ENCODE measurements around the gene LIPT2.
A peak's percentile ranks its signal among the peaks of the same experiment; 100 is the strongest.
"Not testable (repeated sequence)": the region's sequence is repeated elsewhere in the genome, so short reads cannot be mapped to it uniquely, and the experiment has no call there.

Gene LIPT2

GRCh38 chr11:74492974-74493790, at the start of gene LIPT2:
Gene LIPT2, minus strand, starts transcription at chr11:74493724. Its CDS starts 21 bp downstream, at chr11:74493703.
- peak; percentile 85 for TF ChIP-seq POLR2A (IDR thresholded peaks at IDR 0.05; ENCODE audit: low read depth, low read length)
- peak; percentile 88 for DNase-seq (ENCODE audit: insufficient read length, low spot score)
- FAIRE-seq = peak; percentile 43

GRCh38 chr11:74541466-74541865, 47.9 kb upstream of the LIPT2 start:
- DNase-seq (ENCODE audit: insufficient read length, low spot score) (no peak), FAIRE-seq (no peak)
- TF ChIP-seq POLR2A (IDR thresholded peaks at IDR 0.05; ENCODE audit: low read depth, low read length) = no peak

DNA sequence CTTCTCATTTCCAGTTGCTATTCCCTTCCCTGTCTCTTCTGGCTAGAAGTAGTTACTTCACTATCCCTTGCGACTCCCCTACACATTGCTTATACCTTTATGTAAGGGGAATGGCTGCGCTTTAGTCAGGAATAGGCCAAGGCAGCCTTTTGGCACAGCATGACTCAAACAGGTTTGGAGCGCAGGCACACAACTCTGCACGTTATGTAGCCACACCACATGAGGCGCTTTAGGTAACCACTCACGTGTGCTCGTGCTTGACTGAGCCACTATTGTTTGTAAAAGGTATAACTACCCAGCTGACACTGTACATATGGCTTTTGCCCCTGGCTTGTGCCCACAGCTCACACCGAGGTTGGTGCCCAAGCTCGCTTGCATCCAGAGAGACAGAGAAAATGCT, 46.7 kb upstream of the LIPT2 start:
- DNase-seq (ENCODE audit: insufficient read length, low spot score) = no peak
- no peak for FAIRE-seq
- TF ChIP-seq POLR2A (IDR thresholded peaks at IDR 0.05; ENCODE audit: low read depth, low read length) = no peak

DNA sequence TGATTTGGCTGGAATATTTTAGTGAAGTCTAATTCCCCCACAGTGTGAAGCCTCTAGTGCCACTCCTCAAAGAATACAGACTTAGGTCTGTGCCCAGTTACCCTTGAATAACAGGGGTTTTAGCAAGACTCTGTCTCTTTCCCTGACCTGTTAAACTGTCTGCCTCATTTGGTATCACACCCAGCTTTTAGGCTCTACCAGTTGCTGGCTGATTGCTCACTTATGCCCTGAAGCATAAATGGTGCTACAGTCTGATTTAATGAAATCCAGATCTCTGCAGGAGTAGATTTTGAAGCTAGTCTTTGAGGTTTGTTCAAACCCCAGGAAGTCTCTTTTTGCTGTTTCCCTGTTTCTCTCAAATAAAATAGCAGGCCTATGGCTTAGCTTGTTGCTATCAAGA, 45.2 kb upstream of the LIPT2 start:
- FAIRE-seq (no peak), DNase-seq (ENCODE audit: insufficient read length, low spot score) (no peak)
- TF ChIP-seq POLR2A (IDR thresholded peaks at IDR 0.05; ENCODE audit: low read depth, low read length) = no peak

DNA sequence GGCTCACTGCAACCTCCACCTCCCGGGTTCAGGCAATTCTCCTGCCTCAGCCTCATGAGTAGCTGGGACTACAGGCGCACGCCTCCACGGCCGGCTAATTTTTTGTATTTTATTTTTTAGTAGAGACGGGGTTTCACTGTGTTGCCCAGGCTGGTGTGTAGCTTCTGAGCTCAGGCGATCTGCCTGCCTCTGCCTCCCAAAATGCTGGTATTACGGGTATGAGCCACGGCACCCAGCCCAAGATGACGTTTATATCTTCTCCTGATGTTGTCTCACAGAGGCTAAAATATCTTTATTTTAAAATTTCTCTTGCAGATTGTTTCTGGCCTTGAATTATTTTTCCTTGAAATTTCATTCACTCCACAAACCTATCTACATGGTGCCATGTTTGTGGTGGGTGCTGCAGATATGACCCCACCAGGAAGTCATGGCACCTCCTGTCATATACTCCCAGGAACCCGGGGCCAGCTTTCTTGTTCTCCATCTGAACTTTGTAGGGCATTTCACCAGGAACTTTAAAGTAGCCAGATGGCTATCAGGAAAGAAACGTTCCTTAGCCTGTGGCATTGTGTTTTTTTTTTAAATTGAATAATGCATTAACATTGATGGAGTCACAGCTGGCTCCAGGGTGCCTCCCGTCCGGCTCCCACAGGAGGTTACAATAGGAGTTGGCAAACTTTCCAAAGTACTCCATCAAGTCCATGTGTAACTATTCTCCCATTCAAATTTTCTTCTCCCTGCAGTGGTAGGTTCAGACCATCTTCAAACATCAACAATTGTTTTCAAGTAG, 42.0 kb upstream of the LIPT2 start:
- DNase-seq (ENCODE audit: insufficient read length, low spot score) (no peak), FAIRE-seq (no peak)
- TF ChIP-seq POLR2A (IDR thresholded peaks at IDR 0.05; ENCODE audit: low read depth, low read length) = no peak

GRCh38 chr11:74534946-74535275, 41.4 kb upstream of the LIPT2 start:
- not testable (repeated sequence) for FAIRE-seq; DNase-seq (ENCODE audit: insufficient read length, low spot score)

DNA sequence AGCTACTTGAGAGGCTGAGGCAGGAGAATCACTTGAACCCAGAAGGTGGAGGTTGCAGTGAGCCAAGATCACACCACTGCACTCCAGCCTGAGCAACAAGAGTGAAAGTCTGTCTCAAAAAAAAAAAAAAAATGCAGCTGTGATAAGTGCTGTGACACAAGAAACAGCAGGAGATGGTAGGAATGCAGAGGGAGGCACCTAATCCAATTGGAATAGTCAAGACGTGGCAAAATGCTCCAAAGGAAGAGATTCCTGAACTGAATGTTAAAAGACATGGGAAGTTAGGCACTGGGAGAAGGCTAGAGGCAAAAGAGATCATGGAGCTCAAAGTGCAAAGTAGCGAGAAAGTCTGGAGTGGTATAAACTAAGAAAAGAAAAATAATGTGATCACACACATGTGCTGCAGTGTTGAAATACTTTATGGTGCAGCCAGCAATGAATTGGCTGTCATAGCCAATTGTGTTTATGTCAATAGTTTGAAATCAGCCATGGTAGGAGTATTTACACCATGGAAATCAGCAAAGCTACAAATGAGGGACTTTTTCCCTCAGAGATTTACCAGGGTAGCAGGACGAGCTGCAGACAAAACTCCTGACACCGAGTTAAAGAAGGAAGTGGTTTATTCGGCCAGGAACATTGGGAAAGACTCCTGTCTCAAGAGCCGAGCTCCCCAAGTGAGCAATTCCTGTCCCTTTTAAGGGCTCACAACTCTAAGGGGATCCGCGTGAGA, 40.9 kb upstream of the LIPT2 start:
- DNase-seq (ENCODE audit: insufficient read length, low spot score) (no peak), FAIRE-seq (no peak)
- no peak for TF ChIP-seq POLR2A (IDR thresholded peaks at IDR 0.05; ENCODE audit: low read depth, low read length)

DNA sequence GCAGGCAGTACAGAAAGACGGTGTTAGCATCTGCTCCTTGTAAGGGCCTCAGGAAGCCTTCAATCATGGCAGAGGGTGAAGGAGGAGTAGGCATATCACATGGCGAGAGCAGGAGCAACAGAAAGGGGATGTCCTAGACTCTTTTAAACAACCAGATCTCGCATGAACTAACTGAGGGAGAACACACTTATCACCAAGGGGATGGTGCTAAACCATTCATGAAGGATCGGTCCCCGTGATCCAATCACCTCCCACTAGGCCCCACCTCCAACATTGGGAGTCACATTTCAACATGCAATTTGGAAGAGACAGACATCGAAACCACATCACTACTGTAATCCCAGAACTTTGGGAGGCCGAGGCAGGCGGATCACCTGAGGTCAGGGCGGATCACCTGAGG, 39.9 kb upstream of the LIPT2 start:
- DNase-seq (ENCODE audit: insufficient read length, low spot score) = no peak
- TF ChIP-seq POLR2A (IDR thresholded peaks at IDR 0.05; ENCODE audit: low read depth, low read length) = no peak
- no peak for FAIRE-seq

DNA sequence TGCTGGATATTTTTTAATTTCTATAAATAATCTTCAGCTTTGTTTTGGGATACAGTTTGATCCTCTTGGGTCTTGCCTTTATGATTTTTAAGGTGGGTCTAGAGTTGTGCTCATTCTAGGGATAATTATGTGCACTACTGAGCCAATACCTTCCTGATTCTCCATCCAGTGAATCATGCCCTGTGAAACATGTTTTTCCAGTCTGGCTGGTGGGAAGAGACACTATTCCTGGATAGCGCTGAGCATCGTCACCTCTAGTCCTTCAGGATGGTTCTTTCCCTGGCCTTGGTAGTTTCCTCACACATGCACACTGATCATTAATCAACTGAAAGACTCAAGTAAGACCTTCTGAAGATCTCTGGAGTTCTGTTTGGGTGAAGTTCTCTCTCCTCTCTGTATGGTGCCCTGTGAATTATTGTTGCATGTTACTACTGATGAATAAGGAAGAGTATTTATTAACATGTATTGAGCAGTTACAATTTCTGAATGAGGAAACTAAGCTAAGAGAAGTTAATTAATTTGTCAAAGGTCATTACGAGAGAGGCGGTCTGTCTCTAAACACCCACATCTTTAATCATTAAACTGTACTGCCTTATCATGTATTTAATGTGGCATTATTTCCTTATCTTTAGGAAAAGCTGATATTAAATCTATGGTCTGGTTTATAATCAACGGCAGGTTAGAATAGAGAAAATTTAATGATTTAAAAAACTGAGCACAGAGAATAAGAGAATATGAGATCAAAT, 39.1 kb upstream of the LIPT2 start:
- DNase-seq (ENCODE audit: insufficient read length, low spot score) (no peak), FAIRE-seq (no peak)
- no peak for TF ChIP-seq POLR2A (IDR thresholded peaks at IDR 0.05; ENCODE audit: low read depth, low read length)

DNA sequence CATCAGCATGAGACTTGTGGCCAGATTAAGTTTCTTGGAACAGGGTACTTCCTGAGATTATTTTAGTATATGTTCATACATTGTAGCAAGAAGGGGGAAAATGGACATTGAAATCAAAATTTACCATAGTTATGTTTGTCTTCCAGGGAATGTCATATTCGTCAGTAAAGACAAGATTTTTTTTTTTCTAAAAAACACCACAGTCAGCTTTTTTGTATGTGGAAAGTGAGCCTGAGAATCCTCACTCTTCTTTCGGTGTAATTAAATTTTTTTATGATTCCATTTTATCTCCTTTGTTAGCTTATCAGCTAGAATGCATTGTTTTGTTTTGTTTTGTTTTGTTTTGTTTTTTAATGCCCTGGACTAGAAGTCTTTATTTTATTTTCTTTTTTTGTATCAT, 31.5 kb upstream of the LIPT2 start:
- TF ChIP-seq POLR2A (IDR thresholded peaks at IDR 0.05; ENCODE audit: low read depth, low read length) = no peak
- DNase-seq (ENCODE audit: insufficient read length, low spot score) = no peak
- no peak for FAIRE-seq

DNA sequence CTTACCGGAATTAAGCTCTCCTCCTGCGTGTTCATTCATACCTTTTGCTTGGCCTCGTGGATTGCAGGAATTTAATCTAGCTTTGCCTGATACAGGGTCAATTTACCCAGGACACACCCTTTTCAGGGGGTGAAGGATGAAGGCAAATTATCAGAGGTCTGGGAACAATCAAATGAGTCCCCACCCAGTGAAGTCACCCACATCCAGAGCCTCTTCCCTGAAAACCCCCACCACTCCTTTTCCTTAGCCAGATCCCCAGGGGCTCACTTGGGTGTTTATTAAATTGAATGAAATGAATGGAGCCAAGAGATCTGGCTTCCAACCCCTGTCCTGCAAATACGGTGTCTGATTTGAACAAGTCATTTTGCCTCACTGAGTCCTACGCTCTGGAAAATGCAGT, 31.0 kb upstream of the LIPT2 start:
- FAIRE-seq (no peak), DNase-seq (ENCODE audit: insufficient read length, low spot score) (no peak)
- TF ChIP-seq POLR2A (IDR thresholded peaks at IDR 0.05; ENCODE audit: low read depth, low read length) = no peak

DNA sequence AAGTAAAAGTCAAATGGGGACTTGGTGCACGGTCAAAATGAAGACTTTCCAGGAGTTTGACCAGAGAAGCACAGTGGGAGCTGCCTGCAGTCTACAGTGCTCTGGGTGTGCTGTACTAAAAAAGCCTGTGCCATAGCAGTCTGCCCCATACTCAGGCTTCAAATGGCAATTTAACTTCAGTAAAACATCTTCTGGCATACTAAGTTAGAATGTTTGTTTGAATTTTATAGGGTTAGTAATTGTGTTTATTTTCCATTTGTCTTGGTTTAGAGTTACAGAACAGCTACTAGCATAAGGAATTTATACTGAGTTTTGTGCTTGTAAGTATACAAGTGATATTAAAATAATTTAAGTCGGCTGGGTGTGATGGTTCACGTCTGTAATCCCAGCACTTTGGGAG, 29.3 kb upstream of the LIPT2 start:
- TF ChIP-seq POLR2A (IDR thresholded peaks at IDR 0.05; ENCODE audit: low read depth, low read length) = no peak
- FAIRE-seq = no peak
- DNase-seq (ENCODE audit: insufficient read length, low spot score) = no peak

DNA sequence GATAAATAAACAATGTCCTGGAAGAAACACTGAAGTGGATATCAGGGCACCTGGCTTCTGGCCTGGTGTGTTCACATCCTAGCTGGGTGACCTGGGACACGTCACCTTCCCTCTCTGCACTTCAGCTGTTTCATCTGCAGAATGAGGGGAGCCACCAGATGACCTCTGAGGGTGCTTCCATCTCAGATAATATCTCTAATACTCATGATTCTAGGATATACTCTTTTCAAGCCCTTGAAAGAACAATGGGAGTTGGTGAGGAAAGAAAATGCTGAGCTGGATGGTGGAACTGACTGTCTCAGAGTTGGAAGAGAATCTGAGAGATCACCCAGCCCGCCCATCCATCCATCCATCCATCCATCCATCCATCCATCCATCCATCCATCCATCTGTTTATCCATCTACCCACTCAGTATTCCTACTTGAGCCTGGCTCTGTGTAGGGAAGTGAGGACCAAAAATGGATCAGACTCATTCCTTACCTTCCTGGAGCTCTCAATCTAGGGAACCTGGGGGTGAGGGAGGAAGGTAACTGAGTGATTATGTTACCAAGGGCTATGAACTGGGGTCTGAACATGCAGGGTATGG, 28.2 kb upstream of the LIPT2 start:
- DNase-seq (ENCODE audit: insufficient read length, low spot score) = no peak
- TF ChIP-seq POLR2A (IDR thresholded peaks at IDR 0.05; ENCODE audit: low read depth, low read length) = no peak
- no peak for FAIRE-seq

All from H54 (cell line).